OCI-LY1 (cell line): ENCODE measurements around the gene VWA5B1.

ENCODE experiments used
- CTCF ChIP-seq: fragments of 200-600 bp; sonication (generic), shearing (Covaris generic); IDR thresholded peaks from 2 replicates; pipeline ENCODE4 v1.5.1; 2017; ENCODE audit warnings: mild to moderate bottlenecking, antibody characterized with exemption, low read length, moderate library complexity, mixed read lengths
- EZH2 ChIP-seq: fragments of 200-600 bp; sonication (generic), shearing (Covaris generic); IDR thresholded peaks from 2 replicates; pipeline ENCODE4 v1.8.0; 2017; ENCODE audit warnings: borderline replicate concordance, mixed run types, mild to moderate bottlenecking, antibody characterized with exemption, low read length, moderate library complexity, mixed read lengths

- TF ChIP-seq CTCF (no peak), EZH2 (no peak)
These were observed 29.0 kb downstream of the VWA5B1 start for GRCh38 chr1:20319456-20320220.
